ENCODE results near the gene AGTR1.
"Not testable (repeated sequence)": the region's sequence is repeated elsewhere in the genome, so short reads cannot be mapped to it uniquely, and the experiment has no call there.

AGTR1 gene

GRCh38 chr3:148756311-148756710 is 58.6 kb downstream of the AGTR1 start:
- FAIRE-seq (no peak), DNase-seq (ENCODE audit: extremely low spot score, insufficient read length, low read depth) (no peak)

GRCh38 chr3:148757238-148758215 is 59.8 kb downstream of the AGTR1 start:
- FAIRE-seq (no peak), DNase-seq (ENCODE audit: extremely low spot score, insufficient read length, low read depth) (no peak)

- FAIRE-seq = no peak
- no peak for DNase-seq (ENCODE audit: extremely low spot score, insufficient read length, low read depth)
Observed at GRCh38 chr3:148758303-148758884, 60.7 kb downstream of the AGTR1 start.

- DNase-seq (ENCODE audit: extremely low spot score, insufficient read length, low read depth) (no peak), FAIRE-seq (no peak)
Observed at GRCh38 chr3:148759430-148759829, 61.7 kb downstream of the AGTR1 start.

DNA sequence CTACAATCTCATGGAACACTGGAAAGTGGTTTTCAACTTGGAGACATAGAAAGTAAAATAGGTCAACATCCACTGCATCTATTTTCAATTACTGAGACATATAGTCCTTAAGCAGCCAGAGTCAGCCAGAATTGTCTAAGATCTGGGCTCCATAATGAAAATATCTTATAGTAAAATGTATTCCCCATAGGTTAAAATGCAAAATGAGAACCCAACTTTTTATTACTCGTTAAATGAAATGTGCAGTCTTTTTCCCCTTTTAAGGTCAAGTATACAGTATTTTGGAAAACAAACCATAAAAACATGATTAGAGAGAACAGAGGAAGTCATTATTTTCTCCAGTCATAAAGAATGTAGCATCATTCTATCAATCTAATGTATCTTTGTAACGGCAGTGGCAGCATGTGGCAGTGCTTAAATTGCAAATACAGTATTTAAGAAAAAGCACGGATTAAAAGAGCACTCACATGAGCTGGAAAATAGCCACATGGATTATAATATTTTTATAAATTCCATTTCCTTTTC is 65.5 kb downstream of the AGTR1 start:
- no peak for DNase-seq (ENCODE audit: extremely low spot score, insufficient read length, low read depth)
- FAIRE-seq = no peak

DNA sequence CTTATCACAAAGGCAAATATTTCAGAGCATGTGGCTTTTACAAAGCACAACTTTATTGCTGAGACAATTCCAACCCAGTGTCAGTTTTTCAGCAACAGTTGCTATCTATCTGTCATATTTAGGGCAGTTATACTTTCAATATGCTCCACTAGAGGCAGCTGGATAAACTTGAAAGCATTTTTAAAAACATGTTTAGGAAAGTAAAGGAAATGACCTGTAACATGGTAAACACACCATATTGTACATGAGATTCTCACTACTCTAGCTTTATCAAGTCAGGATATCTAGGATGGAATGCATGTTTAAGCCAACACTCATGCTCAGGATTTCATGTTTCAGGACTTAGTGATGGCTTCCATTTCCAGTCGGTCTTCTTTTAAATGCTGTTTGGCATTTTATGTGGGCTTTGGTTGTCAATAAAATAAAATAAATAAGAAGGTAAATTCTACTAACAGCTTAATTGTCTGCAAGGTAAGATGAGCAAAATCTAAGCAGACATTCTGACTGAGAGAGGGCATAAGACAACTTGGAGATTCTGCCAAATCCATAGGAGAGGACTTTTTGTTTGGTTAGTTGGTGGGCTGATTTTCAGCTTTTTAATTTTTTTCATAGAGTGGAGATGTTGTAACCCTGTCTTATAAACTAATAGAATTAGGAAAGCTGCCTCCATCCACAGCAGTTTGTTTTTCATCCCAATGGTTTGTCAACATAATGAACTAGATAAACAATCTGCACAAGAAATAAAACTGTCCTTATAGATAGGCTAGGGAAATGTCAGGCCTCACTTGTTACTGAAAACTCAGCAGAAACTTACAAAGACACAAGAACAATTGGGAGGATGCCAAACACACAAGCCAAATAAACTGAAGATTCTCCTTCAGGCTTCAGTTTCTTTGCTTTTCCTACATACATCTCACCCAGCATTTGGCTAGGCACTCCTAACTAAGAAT is 66.6 kb downstream of the AGTR1 start:
- FAIRE-seq (no peak), DNase-seq (ENCODE audit: extremely low spot score, insufficient read length, low read depth) (no peak)

DNA sequence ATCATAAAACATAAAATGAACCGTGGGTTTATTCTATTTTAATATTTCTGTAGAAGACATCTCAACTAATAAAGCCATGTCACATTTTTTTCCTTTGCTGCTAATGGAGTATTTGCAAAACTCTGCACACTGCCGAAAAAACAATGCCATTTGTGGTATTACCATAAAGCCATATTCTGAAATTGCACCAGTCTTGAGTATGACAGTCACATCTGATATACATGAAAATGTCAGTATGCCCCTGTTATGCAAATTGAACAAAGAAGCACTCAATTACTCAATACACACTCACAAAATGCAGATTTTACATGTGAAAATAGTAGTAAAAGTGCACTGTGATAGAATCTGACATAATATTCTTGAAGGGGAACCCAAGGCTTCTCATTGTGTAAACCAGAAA is 74.7 kb downstream of the AGTR1 start:
- FAIRE-seq = no peak

GRCh38 chr3:148772835-148773234 is 75.1 kb downstream of the AGTR1 start:
- DNase-seq (ENCODE audit: extremely low spot score, insufficient read length, low read depth) (no peak), FAIRE-seq (no peak)

More for the DNA sequence above, 74.7 kb downstream of the AGTR1 start:
- no peak for DNase-seq (ENCODE audit: extremely low spot score, insufficient read length, low read depth)

DNA sequence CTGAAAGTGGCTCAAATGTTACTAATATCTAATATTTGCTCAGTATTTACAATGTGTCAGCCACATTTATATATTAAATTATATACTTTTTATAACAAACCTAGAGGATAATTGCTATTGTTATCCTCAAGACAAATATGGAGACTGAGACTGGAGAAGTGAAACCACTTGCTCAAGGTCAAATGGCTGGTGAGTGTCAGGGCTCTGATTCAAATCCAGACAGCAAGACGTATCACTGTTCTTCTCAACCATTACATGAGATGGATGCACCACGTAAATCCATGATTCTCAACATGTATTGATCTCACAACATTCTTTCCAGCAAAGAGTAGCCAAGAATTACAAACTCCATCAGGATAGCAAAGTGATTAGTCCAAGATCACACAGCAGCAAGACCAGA is 76.1 kb downstream of the AGTR1 start:
- FAIRE-seq = no peak
- no peak for DNase-seq (ENCODE audit: extremely low spot score, insufficient read length, low read depth)

- no peak for DNase-seq (ENCODE audit: extremely low spot score, insufficient read length, low read depth)
- FAIRE-seq = no peak
Observed at GRCh38 chr3:148778926-148779325, 81.2 kb downstream of the AGTR1 start.

DNA sequence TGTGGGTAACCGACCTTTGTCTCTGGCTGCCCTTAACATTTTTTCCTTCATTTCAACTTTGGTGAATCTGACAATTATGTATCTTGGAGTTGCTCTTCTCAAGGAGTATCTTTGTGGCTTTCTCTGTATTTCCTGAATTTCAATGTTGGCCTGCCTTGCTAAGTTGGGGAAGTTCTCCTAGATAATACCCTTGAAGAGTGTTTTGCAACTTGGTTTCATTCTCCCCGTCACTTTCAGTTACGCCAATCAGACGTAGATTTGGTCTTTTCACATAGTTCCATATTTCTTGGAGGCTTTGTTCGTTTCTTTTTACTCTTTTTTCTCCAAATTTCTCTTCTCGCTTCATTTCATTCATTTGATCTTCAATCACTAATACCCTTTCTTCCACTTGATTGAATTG is 87.3 kb downstream of the AGTR1 start:
- not testable (repeated sequence) for FAIRE-seq

DNA sequence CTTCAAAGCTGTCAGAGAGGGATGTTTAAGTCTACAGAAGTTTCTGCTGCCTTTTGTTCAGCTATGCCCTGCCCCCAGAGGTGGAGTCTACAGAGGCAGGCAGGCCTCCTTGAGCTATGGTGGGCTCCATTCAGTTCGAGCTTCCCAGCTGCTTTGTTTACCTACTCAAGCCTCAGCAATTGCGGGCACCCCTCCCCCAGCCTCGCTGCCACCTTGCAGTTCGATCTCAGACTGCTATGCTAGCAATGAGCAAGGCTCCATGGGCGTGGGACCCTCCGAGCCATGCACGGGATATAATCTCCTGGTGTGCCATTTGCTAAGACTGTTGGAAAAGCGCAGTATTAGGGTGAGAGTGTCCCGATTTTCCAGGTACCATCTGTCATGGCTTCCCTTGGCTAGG is 88.5 kb downstream of the AGTR1 start:
- DNase-seq (ENCODE audit: extremely low spot score, insufficient read length, low read depth); FAIRE-seq: not testable (repeated sequence)

More for the DNA sequence above, 87.3 kb downstream of the AGTR1 start:
- DNase-seq (ENCODE audit: extremely low spot score, insufficient read length, low read depth) = not testable (repeated sequence)

GRCh38 chr3:148789146-148789545 is 91.4 kb downstream of the AGTR1 start:
- no peak for FAIRE-seq
- no peak for DNase-seq (ENCODE audit: extremely low spot score, insufficient read length, low read depth)

- DNase-seq (ENCODE audit: extremely low spot score, insufficient read length, low read depth) (no peak), FAIRE-seq (no peak)
Observed at GRCh38 chr3:148789906-148790305, 92.2 kb downstream of the AGTR1 start.

DNA sequence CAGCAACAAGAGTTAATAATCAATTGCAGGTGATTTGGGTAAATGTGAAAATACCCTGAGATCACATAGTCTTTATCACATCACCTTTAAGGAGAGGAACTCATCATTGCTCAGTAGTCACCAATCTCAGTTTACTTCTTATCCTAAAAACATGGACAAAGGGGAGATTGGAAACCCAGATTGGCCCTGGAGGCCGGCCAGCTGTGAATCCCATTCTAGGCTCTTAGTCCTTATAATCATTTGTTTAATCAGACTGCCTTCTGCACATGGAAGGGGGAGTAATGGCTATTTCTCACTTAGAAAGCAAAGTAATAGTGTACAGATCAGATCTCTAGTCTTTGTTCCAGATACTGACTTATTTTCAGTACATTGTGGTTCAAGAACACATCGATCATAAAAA is 92.7 kb downstream of the AGTR1 start:
- DNase-seq (ENCODE audit: extremely low spot score, insufficient read length, low read depth) = no peak
- FAIRE-seq = no peak

DNA sequence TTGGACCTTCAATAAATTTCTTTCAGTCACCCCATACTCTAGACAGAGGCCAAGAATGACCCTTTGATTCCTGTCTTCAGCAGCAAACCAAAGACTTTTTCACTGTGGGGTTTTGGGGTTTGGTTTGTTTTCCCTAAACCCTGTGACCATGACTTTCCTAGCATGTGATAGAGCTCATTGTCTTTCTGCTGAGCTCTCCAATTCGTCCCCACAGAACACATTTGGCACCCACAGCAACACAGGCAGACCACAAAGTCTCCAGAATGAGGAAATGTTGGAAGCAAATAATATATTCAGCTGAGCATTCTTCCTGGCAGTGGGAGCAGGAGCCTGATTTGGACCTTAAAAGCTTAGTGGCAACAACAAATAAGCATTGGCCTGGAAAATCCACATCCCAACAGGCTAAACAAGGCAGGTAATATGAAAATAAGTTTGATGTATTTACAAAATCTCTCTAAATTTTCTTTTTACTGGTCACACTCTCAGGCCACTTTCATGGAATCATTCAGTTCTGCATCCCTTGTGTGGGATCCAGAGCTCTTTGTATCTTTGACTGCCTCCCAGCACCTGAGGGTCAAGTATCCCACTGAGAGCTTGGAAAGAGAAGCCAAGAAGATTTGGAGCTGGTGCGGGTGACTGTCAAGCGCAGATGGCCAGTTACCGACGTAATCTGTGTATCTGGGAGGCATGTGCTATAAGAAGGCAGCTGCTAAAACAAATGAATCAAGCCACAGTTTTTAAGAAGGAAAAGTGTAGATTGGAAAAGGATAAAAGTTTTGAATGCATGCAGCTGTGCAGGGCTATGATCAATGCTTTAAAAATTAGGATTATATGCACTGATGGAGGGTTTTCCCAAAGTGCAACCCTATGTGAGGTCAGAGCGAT is 93.4 kb downstream of the AGTR1 start:
- FAIRE-seq (no peak), DNase-seq (ENCODE audit: extremely low spot score, insufficient read length, low read depth) (no peak)

DNA sequence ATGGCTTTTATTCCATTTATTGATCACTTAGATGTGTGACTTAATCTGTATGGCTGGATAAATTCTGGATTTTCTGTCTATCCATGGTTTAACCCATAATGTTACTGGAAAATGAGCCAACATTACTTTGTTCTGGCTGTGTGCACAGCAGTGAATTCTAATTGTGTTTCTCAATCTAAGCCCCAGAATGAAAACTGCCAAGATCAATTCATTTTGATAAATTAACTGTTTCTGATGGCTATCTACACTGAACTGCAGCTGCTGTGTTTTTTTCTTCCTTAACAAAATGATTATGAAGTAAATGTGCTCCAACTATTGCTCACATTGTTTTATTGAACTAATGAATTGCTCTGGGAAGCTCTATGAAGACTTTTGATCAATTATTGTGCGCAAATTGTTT is 94.2 kb downstream of the AGTR1 start:
- DNase-seq (ENCODE audit: extremely low spot score, insufficient read length, low read depth) (no peak), FAIRE-seq (no peak)

GRCh38 chr3:148792516-148792915 is 94.8 kb downstream of the AGTR1 start:
- DNase-seq (ENCODE audit: extremely low spot score, insufficient read length, low read depth) (no peak), FAIRE-seq (no peak)

Data from GM18507 (cell line).